Endothelial cell of umbilical vein (primary cell): ENCODE results near the gene ATXN1L. TPM values are rescaled to one million over a fixed set of nuclear protein-coding genes. Genes with fewer than 3 reads are reported as not detected.

Experiments used
- BruUV-seq: library from RNA; stranded (reverse); fragments of 400-500 nt; replicated peaks from 2 replicates; lab custom pipeline; 2021; lab: Mats Ljungman, UMichigan
- CTCF ChIA-PET: fragments of 300-600, 350-600 bp; sonication (Branson Sonifier 250); formaldehyde crosslinking; loops from one replicate; lab custom pipeline; 2021; ENCODE audit warnings: antibody characterized with exemption, inconsistent platforms; lab: Charles Lee
- POLR2A ChIA-PET: fragments of 300-600, 350-600 bp; sonication (Branson Sonifier 250); formaldehyde crosslinking; loops from one replicate; lab custom pipeline; 2021; ENCODE audit warnings: antibody characterized with exemption, inconsistent platforms; lab: Charles Lee
- DNase-seq: peaks from one replicate; pipeline ENCODE4 v3.0.0-alpha.2; 2011; ENCODE audit warnings: low read depth, low spot score
- FAIRE-seq: peaks from 2 replicates; lab custom pipeline; 2011; peaks lifted over from hg19 to GRCh38; lab: Jason Lieb, UNC
- H2AFZ ChIP-seq: 2 replicates; pipeline ENCODE4 v1.6.0; 2012; ENCODE audit warnings: low read depth, low read length, control low read depth, inconsistent platforms
- H3K27ac ChIP-seq: 2 replicates; pipeline ENCODE4 v1.5.1; 2011; ENCODE audit warnings: low read depth, mild to moderate bottlenecking, control low read depth, low read length, moderate library complexity; ENCODE audit not compliant: insufficient read depth
- H3K27me3 ChIP-seq, 2 experiments: 2 replicates each; pipeline versions ENCODE4 v1.6.0 to v1.6.1; 2011; ENCODE audit warnings: low read length in 2 of 2, mixed read lengths in 1 of 2; ENCODE audit not compliant: control insufficient read depth in 2 of 2, insufficient read depth in 2 of 2
- H3K36me3 ChIP-seq, 2 experiments: 2 replicates in 1 of 2; 3 replicates in 1 of 2; pipeline ENCODE4 v1.5.1; 2011; ENCODE audit warnings: low read length in 2 of 2, mild to moderate bottlenecking in 1 of 2, moderate library complexity in 1 of 2; ENCODE audit not compliant: control insufficient read depth in 2 of 2, insufficient read depth in 2 of 2; ENCODE audit errors: extremely low read depth in 1 of 2
- H3K4me1 ChIP-seq: 3 replicates; pipeline ENCODE4 v1.5.1; 2011; ENCODE audit warnings: mild to moderate bottlenecking, low read length; ENCODE audit not compliant: control insufficient read depth, insufficient read depth; ENCODE audit errors: extremely low read depth
- H3K4me2 ChIP-seq: 2 replicates; pipeline ENCODE4 v1.6.1; 2011; ENCODE audit warnings: low read length, control low read depth, mixed read lengths; ENCODE audit not compliant: insufficient read depth
- H3K4me3 ChIP-seq, 3 experiments: fragments of 200-600 bp in 1 of 3; sonication (generic), shearing (Covaris generic) in 1 of 3; replicated peaks in 1 of 3; 2 replicates each; pipeline ENCODE4 v1.5.1; 2011 to 2016; ENCODE audit warnings: control low read depth in 3 of 3, low read length in 3 of 3, mild to moderate bottlenecking in 2 of 3, inconsistent platforms in 1 of 3, low read depth in 1 of 3, moderate library complexity in 1 of 3; ENCODE audit not compliant: insufficient read depth in 1 of 3
- H3K79me2 ChIP-seq: 2 replicates; pipeline ENCODE4 v1.6.0; 2012; ENCODE audit warnings: low read length, inconsistent platforms; ENCODE audit not compliant: control insufficient read depth, insufficient read depth
- H3K9ac ChIP-seq: replicated peaks from 2 replicates; pipeline ENCODE3; 2011; ENCODE audit warnings: low read length, control low read depth; ENCODE audit not compliant: insufficient read depth; ENCODE audit errors: extremely low read depth
- H3K9me1 ChIP-seq: replicated peaks from 3 replicates; pipeline ENCODE4 v1.6.0; 2011; ENCODE audit warnings: mild to moderate bottlenecking, low read length; ENCODE audit not compliant: control insufficient read depth, insufficient read depth; ENCODE audit errors: extremely low read depth
- H3K9me3 ChIP-seq: replicated peaks from 2 replicates; pipeline ENCODE4 v1.5.1; 2012; ENCODE audit warnings: low read length, inconsistent platforms; ENCODE audit not compliant: control insufficient read depth, insufficient read depth
- H4K20me1 ChIP-seq: replicated peaks from 2 replicates; pipeline ENCODE3; 2011; ENCODE audit warnings: mild to moderate bottlenecking, low read length; ENCODE audit not compliant: control insufficient read depth, insufficient read depth; ENCODE audit errors: extremely low read depth
- EZH2 ChIP-seq: IDR thresholded peaks from 2 replicates; pipeline ENCODE4 v1.6.1; 2012; ENCODE audit warnings: borderline replicate concordance, low read depth, mild to moderate bottlenecking, moderate library complexity, low read length, inconsistent platforms; ENCODE audit not compliant: severe bottlenecking
- FOS ChIP-seq: IDR thresholded peaks from 2 replicates; pipeline ENCODE4 v1.6.1; 2011; ENCODE audit warnings: mild to moderate bottlenecking, low read length, moderate library complexity, borderline replicate concordance; ENCODE audit not compliant: insufficient read depth
- GATA2 ChIP-seq: IDR thresholded peaks from 2 replicates; pipeline ENCODE4 v1.7.0; 2011; ENCODE audit warnings: low read depth, mild to moderate bottlenecking, moderate library complexity, mixed read lengths, low read length; ENCODE audit not compliant: insufficient read length, insufficient read depth
- JUN ChIP-seq: IDR thresholded peaks from 2 replicates; pipeline ENCODE4 v1.6.1; 2011; ENCODE audit warnings: borderline replicate concordance, low read depth; ENCODE audit not compliant: insufficient read length, insufficient read depth
- MYC ChIP-seq: IDR thresholded peaks from one replicate; pipeline ENCODE4 v1.6.1; 2011; ENCODE audit warnings: mild to moderate bottlenecking, low read depth, low read length
- POLR2A ChIP-seq: IDR thresholded peaks from 2 replicates; pipeline ENCODE4 v1.6.1; 2012; ENCODE audit warnings: low read depth, mild to moderate bottlenecking, control low read depth, low read length
- POLR2AphosphoS5 ChIP-seq: IDR thresholded peaks from 2 replicates; pipeline ENCODE4 v1.6.1; 2012; ENCODE audit warnings: low read depth, mild to moderate bottlenecking, control low read depth, low read length, moderate library complexity; ENCODE audit not compliant: insufficient read depth
- dilution Hi-C: fragments of 300-500 bp; cut with MboI; formaldehyde crosslinking; loops from one replicate; pipeline ENCODE4 v1.15.0; 2019; ENCODE audit warnings: low sequenced_read_pairs; ENCODE audit not compliant: extremely low pct_ligation_motif_present
- intact Hi-C: fragments of 100-400 bp; cut with micrococcal nuclease; formaldehyde crosslinking; loops from one replicate; pipeline ENCODE4 v1.10.0; 2022
- polyA plus RNA-seq, 4 experiments: library from polyadenylated mRNA; depleted of rRNA in 3 of 4; stranded (reverse) in 3 of 4; unstranded in 1 of 4; fragments of >200 nt; gene quantifications; 2 replicates each; pipeline versions ENCODE4 v1.2.1 to v1.2.3, GENCODE V29; 2011 to 2012; ENCODE audit warnings: missing spikeins in 1 of 4
- total RNA-seq: library from RNA; stranded (reverse); gene quantifications from 2 replicates; pipeline ENCODE4 v1.2.3, GENCODE V29; 2021
- TF ChIP-seq, protein P1 (sequence below), 2 donors: IDR thresholded peaks; 1 replicate in 1 of 2; 2 replicates in 1 of 2; pipeline ENCODE4 v1.5.1; 2011; ENCODE audit warnings: low read length in 2 of 2, mild to moderate bottlenecking in 2 of 2, moderate library complexity in 2 of 2, control low read depth in 1 of 2, inconsistent platforms in 1 of 2, low read depth in 1 of 2; ENCODE audit not compliant: insufficient read depth in 1 of 2; ENCODE audit errors: extremely low read depth in 1 of 2
- TF ChIP-seq, protein P2 (sequence below): IDR thresholded peaks from 2 replicates; pipeline ENCODE4 v1.6.1; 2011; ENCODE audit not compliant: insufficient read depth, insufficient read length

ATXN1L gene
- total and polyA plus RNA-seq, 2 donors (not counting 3 experiments of a cell fraction or from before 2014, with no cell fraction given): 15.6 to 23.9 TPM

DNA sequence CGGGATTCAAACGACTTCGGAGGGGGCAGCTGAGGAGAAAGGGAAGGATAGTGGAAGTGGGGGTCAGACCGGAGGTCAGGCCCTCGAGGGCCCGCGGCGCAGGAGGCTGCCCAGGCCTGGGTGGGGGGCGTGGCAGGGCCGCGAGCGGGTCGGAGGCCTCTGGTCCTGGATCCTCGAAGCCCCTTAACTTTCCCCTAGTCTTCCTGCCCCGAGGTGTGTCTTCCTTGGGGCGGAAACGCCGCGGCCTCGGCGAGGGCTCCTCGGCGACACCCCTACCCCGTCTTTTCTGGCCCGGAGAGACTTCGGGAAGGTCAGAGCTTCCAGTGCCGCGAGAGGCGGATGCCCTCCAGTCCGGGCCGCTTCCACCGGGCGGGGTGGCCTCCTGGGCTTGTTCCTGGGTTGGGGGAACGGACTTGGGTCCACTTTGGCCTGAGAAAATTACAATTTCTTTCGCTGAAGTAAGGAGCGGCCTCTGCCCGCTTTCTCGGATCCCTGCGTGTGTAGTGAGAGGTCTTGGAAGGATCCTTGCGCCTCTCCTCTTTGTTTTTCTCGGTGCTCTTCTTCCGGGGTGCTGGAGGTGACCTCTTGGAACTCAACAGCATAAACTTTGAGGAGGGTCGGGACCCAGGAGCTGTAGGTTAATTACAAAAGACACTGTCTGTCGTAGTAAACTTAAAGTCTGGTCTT is 50.0 kb downstream of the ATXN1L start:
- Histone ChIP-seq H3K9me3 (no peaks in the 10 kb centered on the region), H3K9ac (peak overlapping the region; percentile 96), H3K4me1 (peaks cover 8% of the 10 kb centered on the region), H3K27ac (peak overlapping the region; percentile 88), H3K27me3 (no peaks in the 10 kb centered on the region), H3K79me2 (peaks cover 54% of the 10 kb centered on the region), H3K4me3 (peak overlapping the region; percentile 84 to 98 (median 95)), H4K20me1 (peaks cover 8% of the 10 kb centered on the region), H3K4me2 (peak overlapping the region; percentile 93), H2AFZ (peak overlapping the region; percentile 71), H3K36me3 (no peaks in the 10 kb centered on the region), H3K9me1 (no peaks in the 10 kb centered on the region)
- intact Hi-C loops (loop anchor here (1.0 to 2.0 kb wide), 9 partner anchors 12 to 197 kb away; partner anchors contain the start of genes AP1G1, DHODH, DHX38 and TXNL4B), dilution Hi-C loops (no loop called here)
- DNase-seq (no peak), FAIRE-seq (peak; percentile 74)
- TSS peak; percentile 48 for BruUV-seq
- POLR2A ChIA-PET: interaction anchor here (0.7 kb wide), 1 partner anchor 10 kb away, joined by 3 read pairs; no protein-coding TSS in a partner anchor
- CTCF ChIA-PET: interaction anchor here (2.0 to 3.1 kb wide), 5 partner anchors 8 to 66 kb away, joined by 5 to 44 read pairs (median 12); partner anchors contain the start of gene ZNF821
- TF ChIP-seq, protein P1, sequence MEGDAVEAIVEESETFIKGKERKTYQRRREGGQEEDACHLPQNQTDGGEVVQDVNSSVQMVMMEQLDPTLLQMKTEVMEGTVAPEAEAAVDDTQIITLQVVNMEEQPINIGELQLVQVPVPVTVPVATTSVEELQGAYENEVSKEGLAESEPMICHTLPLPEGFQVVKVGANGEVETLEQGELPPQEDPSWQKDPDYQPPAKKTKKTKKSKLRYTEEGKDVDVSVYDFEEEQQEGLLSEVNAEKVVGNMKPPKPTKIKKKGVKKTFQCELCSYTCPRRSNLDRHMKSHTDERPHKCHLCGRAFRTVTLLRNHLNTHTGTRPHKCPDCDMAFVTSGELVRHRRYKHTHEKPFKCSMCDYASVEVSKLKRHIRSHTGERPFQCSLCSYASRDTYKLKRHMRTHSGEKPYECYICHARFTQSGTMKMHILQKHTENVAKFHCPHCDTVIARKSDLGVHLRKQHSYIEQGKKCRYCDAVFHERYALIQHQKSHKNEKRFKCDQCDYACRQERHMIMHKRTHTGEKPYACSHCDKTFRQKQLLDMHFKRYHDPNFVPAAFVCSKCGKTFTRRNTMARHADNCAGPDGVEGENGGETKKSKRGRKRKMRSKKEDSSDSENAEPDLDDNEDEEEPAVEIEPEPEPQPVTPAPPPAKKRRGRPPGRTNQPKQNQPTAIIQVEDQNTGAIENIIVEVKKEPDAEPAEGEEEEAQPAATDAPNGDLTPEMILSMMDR (IDR thresholded peaks at IDR 0.05; ENCODE audit: extremely low read depth in 1 of 2, insufficient read depth in 1 of 2, low read depth in 1 of 2, low read length in 2 of 2): no peak

DNA sequence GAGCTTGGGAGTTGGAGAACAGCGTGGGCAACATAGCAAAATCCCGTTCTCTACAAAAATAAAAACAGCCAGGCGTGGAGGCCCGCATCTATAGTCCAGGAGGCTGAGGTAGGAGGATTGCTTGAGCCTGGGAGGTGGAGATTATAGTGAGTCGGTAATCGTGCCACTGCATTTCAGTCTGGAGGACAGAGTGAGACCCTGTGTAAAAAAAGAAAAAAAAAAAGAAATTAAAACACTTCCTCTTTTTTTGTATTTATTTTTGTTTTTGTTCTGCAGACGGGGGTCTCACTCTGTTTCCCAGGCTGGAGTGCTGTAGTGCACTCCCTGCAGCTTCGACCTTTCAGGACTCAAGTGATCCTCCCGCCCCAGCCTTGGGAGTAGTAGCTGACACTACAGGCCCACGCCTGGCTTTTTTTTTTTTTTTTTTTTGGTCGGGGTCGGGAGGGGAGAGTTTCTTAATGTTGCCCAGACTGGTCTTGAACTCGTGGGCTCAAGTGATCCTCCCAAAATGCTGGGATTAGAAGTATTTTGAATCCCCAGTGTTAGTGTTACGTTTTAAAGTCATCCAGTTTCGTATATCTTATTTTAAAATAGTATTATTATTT is 51.1 kb downstream of the ATXN1L start:
- Histone ChIP-seq H3K4me3 (peak overlapping the region in 2 of 3 experiments; percentile 95 to 98), H3K9ac (peak overlapping the region; percentile 96), H3K4me2 (peak overlapping the region; percentile 93), H2AFZ (no peak overlapping the region), H3K27ac (no peak overlapping the region), H3K9me3 (no peaks in the 10 kb centered on the region), H3K27me3 (no peaks in the 10 kb centered on the region), H3K4me1 (peaks cover 11% of the 10 kb centered on the region), H4K20me1 (peaks cover 13% of the 10 kb centered on the region), H3K9me1 (no peaks in the 10 kb centered on the region), H3K79me2 (peaks cover 65% of the 10 kb centered on the region), H3K36me3 (no peaks in the 10 kb centered on the region)
- FAIRE-seq: peak; percentile 55
- ChIA-PET POLR2A (interaction anchor here (0.6 kb wide), 1 partner anchor 9 kb away, joined by 6 read pairs; no protein-coding TSS in a partner anchor), CTCF (interaction anchor here (3.1 kb wide), 1 partner anchor 65 kb away, joined by 12 read pairs; no protein-coding TSS in a partner anchor)
- no TSS peak for BruUV-seq
- dilution Hi-C loops: no loop called here
- no peak for TF ChIP-seq JUN
- TF ChIP-seq POLR2A: no peak
- TF ChIP-seq, protein P1 (IDR thresholded peaks at IDR 0.05; ENCODE audit: extremely low read depth in 1 of 2, insufficient read depth in 1 of 2, low read depth in 1 of 2, low read length in 2 of 2): no peak
- no peak for TF ChIP-seq GATA2
- no peak for TF ChIP-seq POLR2AphosphoS5
- no peak for TF ChIP-seq EZH2
- TF ChIP-seq, protein P2, sequence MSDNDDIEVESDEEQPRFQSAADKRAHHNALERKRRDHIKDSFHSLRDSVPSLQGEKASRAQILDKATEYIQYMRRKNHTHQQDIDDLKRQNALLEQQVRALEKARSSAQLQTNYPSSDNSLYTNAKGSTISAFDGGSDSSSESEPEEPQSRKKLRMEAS: no peak
- TF ChIP-seq MYC: no peak
- TF ChIP-seq FOS: no peak
- no peak for DNase-seq
- intact Hi-C loops: no loop called here
